ENCODE data around the gene USH2A.
A peak's percentile ranks its signal among the peaks of the same experiment; 100 is the strongest.

USH2A gene

DNA sequence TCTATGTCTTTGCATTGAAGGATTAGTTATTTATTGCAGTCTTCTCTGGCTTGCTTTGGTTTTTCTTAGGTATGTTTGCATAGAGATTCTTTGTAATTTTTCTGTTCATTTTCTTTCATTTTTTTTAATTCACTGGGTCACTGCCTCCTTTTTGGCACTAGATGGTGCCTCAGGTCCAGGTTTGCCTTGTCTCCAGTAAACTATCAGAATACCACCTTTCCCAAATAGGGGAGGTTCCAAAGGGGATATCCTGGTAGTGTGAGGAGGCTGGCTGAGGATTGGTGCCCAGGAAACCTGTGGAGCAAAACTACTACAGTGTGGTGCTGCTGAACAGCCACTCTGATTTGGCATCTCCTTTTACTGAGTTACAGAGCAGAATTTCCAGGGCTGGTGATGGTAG lies 599.0 kb downstream of the USH2A start:
- peak; percentile 45; the same call in 1 of the 2 replicates for TF ChIP-seq RAD21 (IDR thresholded peaks at IDR 0.05; ENCODE audit: low read depth)
- no peak for TF ChIP-seq CREB1 (IDR thresholded peaks at IDR 0.05; ENCODE audit: low read depth)
- no peak for TF ChIP-seq YY1 (IDR thresholded peaks at IDR 0.05; ENCODE audit: low read depth)
- no peak for TF ChIP-seq NFIC (IDR thresholded peaks at IDR 0.05)

DNA sequence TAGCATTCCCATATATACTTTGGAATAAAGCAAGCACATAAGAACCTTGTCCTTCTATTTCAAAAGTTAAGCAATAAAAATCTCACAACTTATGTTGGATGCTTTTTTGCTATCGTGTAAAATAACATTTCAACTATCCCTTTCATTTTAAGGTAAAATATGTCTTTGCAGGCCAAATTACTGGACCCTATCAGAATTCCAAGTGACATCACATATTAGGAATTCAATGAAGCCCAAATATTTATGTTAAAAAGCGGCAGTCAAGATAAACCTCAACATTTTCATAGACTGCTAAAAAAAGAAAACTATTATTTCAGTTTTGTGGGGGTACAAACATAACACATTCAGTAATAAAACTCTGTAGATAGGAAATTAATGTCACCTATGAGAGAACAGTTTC lies 604.1 kb downstream of the USH2A start:
- TF ChIP-seq FOXM1 (IDR thresholded peaks at IDR 0.05; ENCODE audit: borderline replicate concordance, low read depth) (no peak), TAF1 (IDR thresholded peaks at IDR 0.05; ENCODE audit: low read depth) (no peak)

DNA sequence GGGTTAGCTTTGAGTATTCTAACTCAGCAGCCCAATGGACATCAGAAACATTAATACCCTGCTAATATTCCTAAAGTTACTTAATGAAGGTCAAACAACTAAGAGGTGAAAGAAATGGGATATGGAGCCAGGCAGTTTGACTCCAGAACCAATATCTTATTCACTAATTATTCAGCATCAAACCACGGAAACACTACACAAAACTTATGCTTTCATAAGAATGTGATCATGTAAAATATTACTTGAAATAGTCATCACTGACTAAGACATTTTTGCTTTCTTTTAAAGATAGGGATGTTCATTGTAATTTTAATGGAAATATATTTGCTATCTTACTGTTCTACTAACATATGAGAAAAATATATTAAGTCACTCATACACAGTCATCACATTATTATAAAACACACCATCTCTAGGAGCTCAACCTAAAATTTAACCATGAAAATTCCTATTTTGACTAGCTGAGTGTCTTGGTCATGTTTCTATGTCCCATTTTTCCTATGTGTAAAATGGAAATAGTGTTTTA lies 615.3 kb downstream of the USH2A start:
- TF ChIP-seq TAF1 (IDR thresholded peaks at IDR 0.05; ENCODE audit: low read depth) (no peak), EGR1 (IDR thresholded peaks at IDR 0.05) (no peak), USF1 (IDR thresholded peaks at IDR 0.05) (no peak), ZBTB7A (IDR thresholded peaks at IDR 0.05; ENCODE audit: low read depth) (no peak), CREB1 (IDR thresholded peaks at IDR 0.05; ENCODE audit: low read depth) (no peak), CEBPB (IDR thresholded peaks at IDR 0.05) (no peak), NFIC (IDR thresholded peaks at IDR 0.05) (no peak), TCF12 (IDR thresholded peaks at IDR 0.05; ENCODE audit: low read depth) (no peak)

DNA sequence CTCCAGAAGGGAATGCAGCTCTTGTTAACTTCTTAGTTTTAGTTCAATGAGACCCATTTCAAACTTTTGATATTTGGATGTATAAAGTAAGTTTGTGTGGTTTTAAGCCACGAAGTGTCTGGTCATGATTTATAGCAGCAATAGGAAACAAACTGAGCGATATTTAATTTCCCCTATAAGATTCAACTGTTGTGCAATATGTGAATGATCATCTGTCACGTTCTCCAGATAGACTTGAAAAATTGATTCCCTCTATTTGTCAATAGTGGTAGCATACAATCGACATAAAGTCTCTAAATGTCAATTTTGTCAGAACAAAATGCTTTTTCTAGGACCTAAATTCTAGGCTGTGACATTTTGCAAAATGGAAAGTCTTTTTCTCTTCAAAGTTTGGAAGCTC lies 616.0 kb downstream of the USH2A start:
- TF ChIP-seq YY1 (IDR thresholded peaks at IDR 0.05; ENCODE audit: low read depth) (no peak), ZBTB7A (IDR thresholded peaks at IDR 0.05; ENCODE audit: low read depth) (no peak), TAF1 (IDR thresholded peaks at IDR 0.05; ENCODE audit: low read depth) (no peak), NFIC (IDR thresholded peaks at IDR 0.05) (no peak), RAD21 (IDR thresholded peaks at IDR 0.05; ENCODE audit: low read depth) (no peak), CEBPB (IDR thresholded peaks at IDR 0.05) (no peak), TEAD4 (IDR thresholded peaks at IDR 0.05) (no peak), USF1 (IDR thresholded peaks at IDR 0.05) (no peak), FOXM1 (IDR thresholded peaks at IDR 0.05; ENCODE audit: borderline replicate concordance, low read depth) (no peak), EP300 (IDR thresholded peaks at IDR 0.05; ENCODE audit: borderline replicate concordance) (no peak), CREB1 (IDR thresholded peaks at IDR 0.05; ENCODE audit: low read depth) (no peak), MAX (IDR thresholded peaks at IDR 0.05) (no peak), TCF12 (IDR thresholded peaks at IDR 0.05; ENCODE audit: low read depth) (no peak), EGR1 (IDR thresholded peaks at IDR 0.05) (no peak)
- TF ChIP-seq, protein P1, sequence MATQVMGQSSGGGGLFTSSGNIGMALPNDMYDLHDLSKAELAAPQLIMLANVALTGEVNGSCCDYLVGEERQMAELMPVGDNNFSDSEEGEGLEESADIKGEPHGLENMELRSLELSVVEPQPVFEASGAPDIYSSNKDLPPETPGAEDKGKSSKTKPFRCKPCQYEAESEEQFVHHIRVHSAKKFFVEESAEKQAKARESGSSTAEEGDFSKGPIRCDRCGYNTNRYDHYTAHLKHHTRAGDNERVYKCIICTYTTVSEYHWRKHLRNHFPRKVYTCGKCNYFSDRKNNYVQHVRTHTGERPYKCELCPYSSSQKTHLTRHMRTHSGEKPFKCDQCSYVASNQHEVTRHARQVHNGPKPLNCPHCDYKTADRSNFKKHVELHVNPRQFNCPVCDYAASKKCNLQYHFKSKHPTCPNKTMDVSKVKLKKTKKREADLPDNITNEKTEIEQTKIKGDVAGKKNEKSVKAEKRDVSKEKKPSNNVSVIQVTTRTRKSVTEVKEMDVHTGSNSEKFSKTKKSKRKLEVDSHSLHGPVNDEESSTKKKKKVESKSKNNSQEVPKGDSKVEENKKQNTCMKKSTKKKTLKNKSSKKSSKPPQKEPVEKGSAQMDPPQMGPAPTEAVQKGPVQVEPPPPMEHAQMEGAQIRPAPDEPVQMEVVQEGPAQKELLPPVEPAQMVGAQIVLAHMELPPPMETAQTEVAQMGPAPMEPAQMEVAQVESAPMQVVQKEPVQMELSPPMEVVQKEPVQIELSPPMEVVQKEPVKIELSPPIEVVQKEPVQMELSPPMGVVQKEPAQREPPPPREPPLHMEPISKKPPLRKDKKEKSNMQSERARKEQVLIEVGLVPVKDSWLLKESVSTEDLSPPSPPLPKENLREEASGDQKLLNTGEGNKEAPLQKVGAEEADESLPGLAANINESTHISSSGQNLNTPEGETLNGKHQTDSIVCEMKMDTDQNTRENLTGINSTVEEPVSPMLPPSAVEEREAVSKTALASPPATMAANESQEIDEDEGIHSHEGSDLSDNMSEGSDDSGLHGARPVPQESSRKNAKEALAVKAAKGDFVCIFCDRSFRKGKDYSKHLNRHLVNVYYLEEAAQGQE (IDR thresholded peaks at IDR 0.05; ENCODE audit: low read depth), result no peak

- TF ChIP-seq CREB1 (IDR thresholded peaks at IDR 0.05; ENCODE audit: low read depth), result no peak
- TF ChIP-seq YY1 (IDR thresholded peaks at IDR 0.05; ENCODE audit: low read depth), result no peak
- TF ChIP-seq, protein P1 (IDR thresholded peaks at IDR 0.05; ENCODE audit: low read depth), result no peak
- TF ChIP-seq ZBTB7A (IDR thresholded peaks at IDR 0.05; ENCODE audit: low read depth), result no peak
- no peak for TF ChIP-seq EP300 (IDR thresholded peaks at IDR 0.05; ENCODE audit: borderline replicate concordance)
Measured at GRCh38 chr1:215797859-215798258, 625.4 kb downstream of the USH2A start.

DNA sequence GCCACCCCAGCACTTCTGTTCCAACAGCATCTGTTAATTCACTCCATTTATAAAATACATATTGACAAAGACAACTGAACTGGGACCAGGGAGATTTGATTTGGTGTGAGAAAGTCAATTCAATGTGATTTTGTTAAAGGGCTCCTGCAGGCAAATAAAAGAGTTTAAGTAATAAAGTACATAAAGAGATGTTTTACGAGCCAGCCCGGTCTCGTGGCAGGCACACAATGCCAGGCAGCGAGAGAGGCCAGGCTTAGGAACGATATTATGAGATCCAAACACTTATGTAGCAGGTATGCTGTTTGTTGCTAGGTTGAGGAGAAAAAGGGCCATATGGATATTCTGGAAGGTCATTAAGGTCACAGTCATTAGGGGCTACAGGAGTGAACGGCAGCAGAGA lies 629.1 kb downstream of the USH2A start:
- TF ChIP-seq ZBTB7A (IDR thresholded peaks at IDR 0.05; ENCODE audit: low read depth) (no peak), USF1 (IDR thresholded peaks at IDR 0.05) (no peak), NFIC (IDR thresholded peaks at IDR 0.05) (no peak), YY1 (IDR thresholded peaks at IDR 0.05; ENCODE audit: low read depth) (no peak), EGR1 (IDR thresholded peaks at IDR 0.05) (no peak), TCF12 (IDR thresholded peaks at IDR 0.05; ENCODE audit: low read depth) (no peak), MAX (IDR thresholded peaks at IDR 0.05) (no peak), TAF1 (IDR thresholded peaks at IDR 0.05; ENCODE audit: low read depth) (no peak), CEBPB (IDR thresholded peaks at IDR 0.05) (no peak), TEAD4 (IDR thresholded peaks at IDR 0.05) (no peak), FOXM1 (IDR thresholded peaks at IDR 0.05; ENCODE audit: borderline replicate concordance, low read depth) (no peak), RAD21 (IDR thresholded peaks at IDR 0.05; ENCODE audit: low read depth) (no peak), CREB1 (IDR thresholded peaks at IDR 0.05; ENCODE audit: low read depth) (no peak), EP300 (IDR thresholded peaks at IDR 0.05; ENCODE audit: borderline replicate concordance) (no peak)
- TF ChIP-seq, protein P1 (IDR thresholded peaks at IDR 0.05; ENCODE audit: low read depth), result no peak
